CD4-positive, alpha-beta T cell treated with Interferon alpha-2 for 1 hour (primary cell): ENCODE results near the gene PPIB.
"Not testable (repeated sequence)": the region's sequence is repeated elsewhere in the genome, so short reads cannot be mapped to it uniquely, and the experiment has no call there.

ENCODE experiments used
- DNase-seq, 2 donors: peaks; one replicate each; pipeline ENCODE4 v3.0.0-alpha.2; 2020 to 2022

PPIB gene

DNA sequence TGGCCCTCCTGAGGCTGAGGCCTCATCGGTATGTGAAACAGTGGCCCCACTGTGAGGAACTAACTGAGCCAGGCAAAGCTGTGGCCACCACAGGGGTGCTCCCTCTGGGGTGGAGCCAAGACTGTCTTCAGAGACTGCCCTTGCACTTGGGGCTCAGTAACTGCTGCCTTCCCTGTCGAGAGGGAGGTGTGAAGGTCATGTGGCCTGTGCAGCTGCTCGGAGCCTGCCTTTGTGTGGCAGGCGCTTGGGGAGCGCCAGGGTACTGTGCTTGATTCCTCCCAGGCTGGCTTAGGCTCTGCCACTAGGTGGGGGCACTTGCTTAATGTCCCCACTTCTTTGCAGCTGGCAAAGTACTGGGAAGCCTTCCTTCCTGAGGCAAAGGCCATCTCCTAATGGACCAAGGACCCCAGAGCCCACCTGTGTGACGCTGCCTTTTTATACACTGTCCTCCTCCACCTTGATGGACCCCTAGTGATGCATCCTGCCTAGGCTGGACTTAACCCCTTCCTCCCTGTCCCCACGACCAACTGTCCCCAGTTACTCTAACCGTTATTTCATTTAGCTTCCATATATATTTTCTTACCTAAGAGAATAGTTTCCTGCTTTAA lies 25.5 kb downstream of the PPIB start:
- DNase-seq = peak in 1 of 2 donors; percentile 29

DNA sequence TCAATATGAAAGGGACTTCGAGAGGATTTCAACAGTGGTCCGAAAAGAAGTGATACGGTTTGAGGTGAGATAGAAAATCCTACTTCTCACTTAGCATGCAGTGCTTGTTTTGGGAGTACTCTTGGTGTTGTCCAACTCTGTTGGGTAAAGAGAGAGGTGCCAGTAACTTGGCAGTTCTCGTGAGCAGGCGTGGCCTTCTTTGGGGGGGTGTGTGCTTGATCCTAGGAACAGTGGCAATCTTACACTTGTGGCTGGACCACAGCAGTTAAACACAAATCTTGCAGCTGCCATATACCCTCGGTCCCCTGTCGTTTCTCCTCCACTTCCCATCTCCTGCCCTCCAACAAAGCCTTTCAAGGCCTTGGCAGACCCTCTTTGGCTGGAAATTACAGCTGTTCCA lies 26.5 kb downstream of the PPIB start:
- DNase-seq = no peak

DNA sequence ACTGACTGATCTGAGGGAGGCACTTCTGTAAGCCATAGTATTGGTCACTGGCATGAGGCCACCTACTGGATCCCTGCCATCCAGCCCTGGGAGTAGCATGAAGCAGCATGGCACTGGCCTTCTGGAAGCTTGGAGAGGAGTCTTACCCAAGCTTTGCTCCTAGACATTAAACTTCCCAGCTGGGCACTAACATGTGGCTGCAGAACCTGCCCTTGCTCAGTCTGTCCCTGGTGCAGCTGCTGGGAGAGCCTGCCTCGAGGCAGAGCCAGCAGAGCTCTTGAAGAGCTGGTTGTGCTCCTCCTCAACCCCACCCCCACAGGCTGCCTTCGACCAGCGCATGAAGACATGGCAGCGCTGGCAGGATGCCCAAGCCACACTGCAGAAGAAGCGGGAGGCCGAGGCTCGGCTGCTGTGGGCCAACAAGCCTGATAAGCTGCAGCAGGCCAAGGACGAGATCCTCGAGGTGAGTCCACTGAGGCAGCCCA lies 28.4 kb downstream of the PPIB start:
- DNase-seq = no peak

DNA sequence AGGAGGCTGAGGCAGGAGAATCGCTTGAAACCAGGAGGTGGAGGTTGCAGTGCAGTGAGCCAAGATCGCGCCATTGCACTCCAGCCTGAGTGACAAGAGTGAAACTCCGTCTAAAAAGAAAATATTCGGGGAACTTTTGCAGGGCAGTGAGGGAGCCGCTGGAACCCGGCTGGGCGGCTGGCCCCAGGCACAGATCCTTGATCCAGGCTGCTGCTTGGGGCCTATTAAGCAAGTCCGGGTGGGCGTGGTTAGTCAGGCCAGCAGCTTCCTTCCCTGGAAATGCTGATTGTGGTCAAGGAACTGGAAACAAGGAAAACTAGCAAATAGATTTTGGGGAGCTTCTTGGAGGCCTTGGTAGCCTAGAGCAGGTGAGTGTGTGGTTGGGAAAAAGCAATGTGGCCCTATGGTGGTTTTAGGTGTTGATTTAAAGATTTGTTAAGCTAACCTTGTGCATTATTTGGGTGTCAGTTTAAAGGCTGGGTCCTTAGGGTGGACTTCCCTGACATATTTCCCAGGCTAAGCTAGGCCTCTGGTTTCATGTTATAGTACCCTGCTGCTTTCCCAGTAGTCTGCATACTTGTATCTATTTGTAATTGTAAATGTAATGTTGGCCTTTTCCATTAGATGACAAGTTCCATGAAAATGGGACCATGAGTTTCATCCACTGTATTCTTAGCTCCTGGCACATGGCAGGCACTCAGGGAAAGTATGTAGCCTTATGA lies 29.0 kb downstream of the PPIB start:
- no peak for DNase-seq

DNA sequence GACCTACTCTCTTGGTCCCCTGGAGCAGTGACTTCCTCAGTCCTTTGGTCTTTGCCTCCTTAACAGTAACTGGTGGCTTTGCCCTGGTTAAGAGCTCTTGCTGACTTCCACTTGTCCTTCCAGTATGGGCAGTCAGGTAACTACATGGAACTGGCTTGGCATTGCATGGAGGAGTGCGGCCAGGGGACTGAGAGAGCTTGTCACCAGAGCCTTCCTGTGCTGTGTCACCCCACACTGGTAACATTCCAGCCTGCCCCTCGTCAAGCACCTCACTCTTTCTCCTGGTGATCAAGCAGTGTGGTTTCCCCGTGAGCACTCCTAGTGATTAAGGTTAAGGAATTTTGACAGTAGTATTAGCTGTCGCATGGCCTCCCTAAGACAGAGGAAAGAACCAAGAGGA lies 30.6 kb downstream of the PPIB start:
- DNase-seq = no peak

DNA sequence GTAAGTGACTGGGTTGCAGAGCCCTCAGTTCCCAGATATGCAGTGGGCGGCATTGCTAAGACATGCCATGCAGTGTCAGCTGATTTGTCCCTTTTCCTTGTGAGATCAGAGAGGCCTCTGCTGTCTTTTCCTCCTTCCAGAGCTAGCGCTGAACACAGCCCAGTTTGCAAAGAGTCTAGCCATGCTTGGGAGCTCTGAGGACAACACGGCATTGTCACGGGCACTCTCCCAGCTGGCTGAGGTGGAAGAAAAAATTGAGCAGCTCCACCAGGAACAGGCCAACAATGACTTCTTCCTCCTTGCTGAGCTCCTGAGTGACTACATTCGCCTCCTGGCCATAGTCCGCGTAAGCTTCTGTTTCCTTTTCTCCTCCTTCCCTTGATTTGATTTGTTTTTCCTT lies 31.3 kb downstream of the PPIB start:
- DNase-seq = no peak

DNA sequence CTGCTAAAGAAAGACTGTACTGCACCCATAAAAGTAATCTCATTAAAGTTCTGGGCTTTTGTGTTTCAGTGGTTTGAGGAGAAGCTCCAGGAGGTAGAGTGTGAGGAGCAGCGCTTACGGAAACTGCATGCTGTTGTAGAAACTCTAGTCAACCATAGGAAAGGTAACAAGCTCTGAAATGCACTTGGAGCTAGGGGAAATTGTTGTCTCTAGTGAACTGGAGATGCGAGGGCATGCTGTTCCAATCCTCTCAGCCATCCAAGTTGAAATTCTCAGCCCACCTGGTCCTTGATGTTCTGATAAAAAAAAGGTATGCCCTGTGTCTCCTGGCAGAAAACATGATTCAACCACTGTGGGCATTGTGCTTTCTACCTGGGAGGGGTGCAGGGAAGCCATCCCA lies 32.7 kb downstream of the PPIB start:
- no peak for DNase-seq

DNA sequence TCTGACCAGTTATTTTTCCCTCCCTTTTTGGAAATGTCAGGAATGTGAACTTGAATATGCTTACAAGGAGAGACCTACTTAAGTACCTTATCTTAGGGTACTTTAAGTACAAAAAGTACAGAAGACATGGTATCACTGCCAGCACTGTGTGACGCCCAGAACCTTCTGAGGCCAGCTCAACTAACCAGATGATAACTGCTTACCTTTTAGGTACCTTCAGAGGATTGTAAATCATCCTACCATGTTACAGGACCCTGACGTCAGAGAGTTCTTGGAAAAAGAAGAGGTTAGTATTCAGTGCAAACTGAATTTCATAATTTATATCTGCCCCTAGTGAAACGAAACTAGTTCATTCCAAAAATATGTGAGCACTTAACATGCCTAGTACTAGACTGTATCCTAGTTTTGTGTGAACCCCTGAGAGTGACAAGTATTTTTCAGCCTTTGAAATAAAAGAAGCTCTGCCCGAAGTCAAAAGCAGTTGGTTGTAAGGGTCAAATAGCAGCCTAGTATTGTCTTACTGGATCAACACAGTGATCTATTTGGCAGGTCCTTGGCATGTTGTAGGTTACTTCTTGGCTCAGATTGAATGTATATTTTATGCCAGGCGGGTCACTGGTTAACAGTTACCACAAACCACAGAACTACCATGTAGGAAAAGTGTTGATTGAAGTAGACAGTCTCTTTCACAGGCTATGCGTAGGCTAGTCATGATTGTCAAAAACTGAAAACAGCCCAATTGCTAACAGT lies 35.1 kb downstream of the PPIB start:
- DNase-seq = no peak

DNA sequence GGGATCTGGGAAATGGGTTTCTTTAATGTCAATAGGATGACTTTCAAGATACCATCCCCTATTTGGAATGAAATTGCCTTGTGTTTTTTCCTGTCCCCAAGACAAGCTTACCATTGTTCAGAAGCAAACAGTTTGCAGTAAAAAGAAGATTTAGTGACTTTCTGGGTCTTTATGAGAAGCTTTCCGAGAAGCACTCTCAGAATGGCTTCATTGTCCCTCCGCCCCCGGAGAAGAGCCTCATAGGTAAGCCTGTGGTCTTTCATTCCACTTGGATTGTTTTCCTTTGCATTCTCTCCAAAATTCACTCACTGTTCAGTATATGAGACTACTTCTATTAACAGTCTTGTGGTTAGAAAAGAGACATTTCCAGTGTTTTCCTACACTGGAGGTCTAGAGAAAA lies 36.8 kb downstream of the PPIB start:
- DNase-seq = no peak

DNA sequence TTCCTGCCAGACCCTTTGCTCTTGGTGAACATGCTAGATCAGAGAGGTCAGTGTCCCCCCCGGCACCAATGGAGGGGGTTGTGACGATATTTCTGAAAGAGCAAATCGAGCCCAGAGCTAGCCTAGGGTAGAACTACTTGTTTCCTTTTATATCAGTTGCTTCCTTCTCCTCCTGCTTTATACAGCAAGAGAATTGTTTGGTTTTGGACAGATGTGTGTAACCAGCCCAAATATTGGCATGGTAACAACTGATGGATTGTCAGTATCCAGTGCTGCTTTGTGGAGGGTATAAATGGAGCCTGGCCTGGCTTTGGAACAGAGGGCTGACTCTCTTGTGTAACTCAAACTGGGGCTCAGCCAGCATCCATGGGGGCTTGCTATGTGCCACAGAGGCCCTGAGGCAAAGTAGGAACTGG lies 39.9 kb downstream of the PPIB start:
- DNase-seq = no peak

DNA sequence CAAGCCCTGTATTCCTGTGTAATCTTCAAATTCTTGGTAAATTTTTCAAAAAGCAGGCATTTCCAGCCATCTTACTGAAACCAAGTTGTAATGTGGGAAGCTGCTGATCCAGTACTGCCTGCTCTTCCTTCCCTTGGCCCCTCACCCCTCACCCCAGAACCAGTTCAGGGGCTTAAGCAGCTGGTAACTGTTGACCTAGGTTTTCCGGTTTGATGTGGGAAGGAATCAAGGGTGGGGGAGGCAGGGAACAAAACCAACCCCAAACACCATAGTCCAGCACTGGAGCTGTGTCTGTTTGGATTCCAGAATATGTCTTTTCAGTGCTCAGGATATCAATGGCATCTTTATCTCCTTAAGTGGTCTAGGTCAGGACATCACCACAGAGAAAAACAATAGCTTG lies 40.4 kb downstream of the PPIB start:
- DNase-seq = no peak

DNA sequence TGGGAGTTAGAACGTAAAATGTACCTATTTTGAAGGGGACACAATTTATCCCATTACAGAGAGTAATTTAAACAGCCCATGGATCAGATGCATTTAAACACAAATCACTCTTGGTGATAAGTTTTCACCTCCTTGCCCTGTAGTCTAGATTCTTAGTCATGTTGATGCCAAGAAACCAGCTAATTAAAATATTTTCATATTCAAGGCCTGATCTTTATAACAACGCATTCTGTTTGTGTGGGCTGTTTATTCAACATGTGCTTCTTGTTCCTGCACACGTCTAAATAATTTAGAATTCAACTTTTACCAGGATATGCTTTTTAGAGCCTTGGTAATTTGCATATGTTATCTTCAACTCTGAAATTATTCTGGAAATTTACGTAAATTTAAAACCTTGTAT lies 41.2 kb downstream of the PPIB start:
- no peak for DNase-seq

DNA sequence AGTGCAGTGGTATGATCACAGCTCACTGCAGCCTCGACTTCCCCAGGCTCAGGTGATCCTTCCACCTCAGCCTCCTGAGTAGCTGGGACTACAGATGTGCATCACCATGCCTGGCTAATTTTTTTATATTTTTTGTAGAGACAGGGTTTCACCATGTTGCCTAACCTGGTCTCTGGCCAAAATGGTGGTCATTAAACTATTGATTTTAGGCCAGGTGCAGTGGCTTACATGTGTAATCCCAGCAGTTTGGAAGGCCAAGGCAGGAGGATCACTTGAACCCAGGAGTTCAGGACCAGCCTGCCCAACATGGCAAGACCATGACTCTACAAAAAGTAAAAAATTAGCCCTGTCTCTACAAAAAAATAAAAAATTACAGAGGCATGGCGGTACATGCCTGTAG lies 42.5 kb downstream of the PPIB start:
- not testable (repeated sequence) for DNase-seq

DNA sequence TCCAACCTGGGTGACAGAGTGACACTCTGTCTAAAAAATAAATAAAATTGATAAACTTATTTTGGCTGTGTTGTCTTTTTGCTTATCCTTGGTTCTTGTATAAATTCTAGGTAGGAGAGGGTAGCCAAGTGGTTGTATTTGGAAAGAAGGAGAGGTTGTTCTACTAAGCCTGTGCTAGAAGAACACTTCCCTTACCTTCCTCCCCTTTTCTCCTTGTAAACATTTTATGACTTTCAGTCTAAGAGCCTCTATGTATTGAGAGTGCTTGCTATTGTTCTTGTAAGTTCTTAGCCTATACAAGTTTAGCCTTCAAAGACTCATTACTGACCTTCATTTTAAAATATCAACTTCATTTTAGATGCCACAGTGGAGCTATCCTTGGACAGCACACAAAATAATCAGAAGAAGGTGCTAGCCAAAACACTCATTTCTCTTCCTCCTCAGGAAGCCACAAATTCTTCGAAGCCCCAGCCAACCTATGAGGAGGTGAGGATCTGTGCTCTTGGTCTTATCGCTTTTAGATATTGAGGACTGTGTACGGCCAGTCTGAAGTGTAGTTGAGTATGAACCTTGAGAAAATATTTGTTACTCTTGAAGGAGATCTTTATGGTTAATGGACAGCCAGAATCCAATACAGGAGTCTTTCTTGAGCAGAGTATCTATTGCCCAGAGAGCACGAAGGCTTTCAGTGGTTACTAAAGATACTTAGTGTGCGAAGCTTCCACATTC lies 44.9 kb downstream of the PPIB start:
- DNase-seq = no peak

DNA sequence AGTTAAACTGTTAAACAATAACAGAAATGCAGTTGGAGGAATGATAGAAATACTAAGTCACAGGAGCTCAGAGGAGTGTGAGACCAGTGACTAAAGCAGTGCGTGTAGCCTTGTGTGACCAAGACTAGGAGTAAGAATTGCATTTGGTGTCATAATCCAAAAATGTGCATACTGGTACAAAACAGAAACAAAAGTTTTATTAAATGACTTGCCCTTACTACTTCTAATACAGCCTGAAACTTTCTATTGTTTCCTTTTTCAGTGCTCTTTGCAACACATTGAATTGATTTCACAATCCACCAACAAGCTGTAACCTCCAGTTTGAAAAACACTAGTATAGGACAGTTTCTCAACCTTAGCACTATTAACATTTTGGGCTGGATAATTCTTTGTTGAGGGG lies 49.9 kb downstream of the PPIB start:
- no peak for DNase-seq

DNA sequence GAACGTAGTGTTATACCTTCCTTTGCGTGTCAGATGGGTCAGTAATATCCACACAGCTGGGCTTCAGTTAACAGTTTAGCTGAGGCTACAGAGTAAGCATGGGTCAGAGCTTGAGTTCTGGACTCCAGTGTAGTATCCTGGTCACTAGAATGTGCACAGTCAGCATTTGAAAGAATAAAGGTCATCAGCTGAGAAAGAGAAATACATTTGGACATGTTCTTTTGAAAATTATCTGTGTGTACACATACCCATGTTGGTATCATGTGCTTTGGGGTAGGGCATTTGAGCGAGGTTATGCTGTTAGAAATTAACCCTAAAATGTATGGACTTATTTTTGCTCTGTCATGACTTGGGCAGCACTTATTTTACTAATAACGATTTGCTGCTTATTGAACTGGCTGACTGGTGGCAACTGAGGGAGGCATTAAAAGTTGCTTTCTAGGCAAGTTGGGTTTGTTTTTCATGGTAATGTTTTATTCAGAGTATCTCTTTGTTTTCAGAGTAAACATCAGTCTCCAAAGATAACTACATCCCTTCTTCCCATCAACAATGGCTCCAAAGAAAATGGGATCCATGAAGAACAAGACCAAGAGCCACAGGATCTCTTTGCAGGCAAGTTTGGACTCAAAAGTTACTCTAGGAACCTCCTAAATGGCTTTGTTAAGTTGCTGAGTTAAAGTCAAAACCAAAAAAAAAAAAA lies 50.6 kb downstream of the PPIB start:
- no peak for DNase-seq

DNA sequence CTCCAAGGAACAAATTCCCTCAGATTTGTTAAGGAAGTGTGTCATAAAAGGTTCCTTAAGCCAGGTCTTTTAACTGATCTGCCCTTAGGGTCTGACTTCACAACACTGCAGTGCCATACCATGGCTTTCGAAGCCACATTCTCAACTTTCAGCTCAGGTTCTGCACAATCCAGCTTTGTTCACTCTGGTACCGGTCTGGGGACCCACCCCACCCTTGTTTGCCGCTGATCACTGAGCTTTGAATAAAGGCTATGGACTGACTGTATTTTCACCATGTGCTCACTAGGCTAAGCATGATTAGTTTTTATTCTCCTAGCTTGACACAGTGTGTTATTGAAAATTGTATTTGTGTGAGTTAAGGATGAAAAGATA lies 51.2 kb downstream of the PPIB start:
- no peak for DNase-seq

DNA sequence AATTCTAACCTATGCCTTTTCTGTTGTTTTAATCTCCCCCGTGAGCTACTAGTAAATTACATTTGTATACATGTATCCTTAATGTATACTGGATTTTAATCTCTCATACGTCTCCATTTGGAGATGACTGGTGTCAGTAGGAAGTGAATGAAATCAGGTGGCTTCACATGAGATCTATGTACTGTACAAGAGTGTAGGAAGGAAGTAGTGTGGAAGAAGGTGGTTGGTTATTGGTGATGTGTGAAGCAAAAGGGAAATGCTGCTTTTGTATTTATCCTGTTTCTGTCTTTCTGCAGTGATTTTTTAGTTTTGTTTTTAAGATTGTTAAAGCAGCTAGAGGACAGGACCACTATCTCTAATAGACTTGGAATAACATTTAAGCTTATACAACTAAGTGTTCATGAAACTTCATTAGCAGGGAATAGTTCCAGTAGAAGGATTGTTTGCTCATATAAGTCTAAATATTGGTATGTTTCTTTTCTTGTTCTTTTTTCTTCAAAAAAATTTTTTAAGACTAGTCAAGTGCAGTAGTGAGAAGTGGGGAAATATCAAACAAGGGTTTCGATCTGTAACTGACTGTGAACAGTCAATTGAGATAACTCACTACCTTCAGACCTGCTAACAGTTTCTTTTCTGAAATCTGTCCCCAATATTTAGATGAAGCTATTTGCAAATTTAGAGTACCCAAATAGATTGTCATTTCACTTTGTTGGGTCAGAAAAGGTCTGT lies 51.7 kb downstream of the PPIB start:
- DNase-seq = peak in 1 of 2 donors; percentile 12

DNA sequence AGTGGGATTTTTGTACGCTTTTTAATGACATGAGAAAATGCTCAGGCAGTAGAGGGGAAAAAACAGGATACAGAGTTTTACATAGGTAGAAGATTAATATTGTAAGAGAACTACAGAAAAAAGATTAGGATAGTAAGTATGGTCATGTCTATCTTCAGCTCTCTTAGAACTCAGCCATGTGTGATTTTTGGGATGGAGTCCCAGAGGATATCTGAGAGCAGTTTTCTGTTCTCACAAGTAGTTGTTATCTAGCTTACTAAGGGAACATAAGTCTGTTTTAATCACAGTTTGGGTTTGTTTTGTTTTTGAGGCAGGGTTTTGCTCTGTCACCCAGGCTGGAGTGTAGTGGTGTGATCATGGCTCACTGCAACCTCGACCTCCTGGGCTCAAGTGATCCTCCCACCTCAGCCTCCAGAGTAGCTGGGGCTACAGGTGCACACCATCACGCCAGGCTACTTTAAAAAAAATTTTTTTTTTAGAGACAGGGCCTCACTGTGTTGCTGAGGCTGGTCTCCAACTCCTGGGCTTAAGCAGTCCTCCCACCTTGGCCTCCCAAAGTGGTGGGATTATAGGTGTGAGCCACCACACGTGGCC lies 52.6 kb downstream of the PPIB start:
- not testable (repeated sequence) for DNase-seq

DNA sequence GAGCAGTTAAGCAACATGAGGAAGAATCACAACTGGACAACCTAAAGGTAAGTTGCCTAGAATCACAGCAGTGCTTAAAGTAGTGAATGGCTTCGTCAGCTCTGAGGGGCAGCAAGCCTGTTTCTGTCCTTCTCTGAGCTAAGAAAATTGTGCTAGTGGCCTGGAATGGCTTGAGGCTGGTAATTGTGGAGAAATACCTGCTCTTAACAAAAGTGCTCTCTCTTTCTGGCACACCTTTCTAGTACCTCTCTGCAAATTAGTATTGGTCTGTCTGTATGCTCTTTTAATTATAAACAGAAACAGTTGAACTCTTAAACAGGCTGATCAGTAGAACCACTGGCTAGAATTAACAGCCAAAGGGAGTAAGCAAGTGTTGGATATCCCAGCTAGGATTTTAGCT lies 55.5 kb downstream of the PPIB start:
- DNase-seq = no peak
